ENCODE results near the gene RALGPS2. TPM values are rescaled to one million over a fixed set of nuclear protein-coding genes. Genes with fewer than 3 reads are reported as not detected.

The RALGPS2 gene
- total and polyA plus RNA-seq, 9 of the 15 experiments (the other 6 are each of a cell fraction or from before 2014, with no cell fraction given), result 0.28 to 6.5 (median 2.6) TPM

DNA sequence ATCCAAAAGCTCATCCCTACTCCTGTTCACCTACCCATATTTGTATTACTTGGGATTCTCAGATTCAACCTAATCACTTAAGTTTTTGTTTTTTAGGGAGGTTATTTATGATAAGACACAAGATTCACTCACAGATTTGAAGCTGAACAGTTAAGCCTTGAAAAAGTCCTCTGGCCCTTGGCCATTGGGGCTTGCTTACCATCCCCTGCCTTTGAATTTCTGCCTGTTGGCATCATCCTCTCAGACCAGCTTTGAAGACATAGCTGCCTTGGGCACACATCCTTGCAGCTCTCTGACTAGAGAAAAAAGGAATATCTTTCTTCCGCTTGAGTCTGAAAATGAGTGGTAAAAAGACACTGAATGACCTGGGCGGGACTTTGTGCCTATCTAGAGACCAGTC lies 41.8 kb upstream of the RALGPS2 start:
- H3K27ac ChIP-seq (ENCODE audit: extremely low read depth, low read depth, low read length), result no peak overlapping the region
- no peaks in the 10 kb centered on the region for H3K79me2 ChIP-seq (ENCODE audit: control insufficient read depth, insufficient read depth, low read length)
- H3K9me1 ChIP-seq (ENCODE audit: control insufficient read depth, insufficient read depth, low read length), result no peaks in the 10 kb centered on the region
- no peaks in the 10 kb centered on the region for H3K9me3 ChIP-seq (replicated peaks; ENCODE audit: control insufficient read depth, insufficient read depth, low read depth, low read length)
- H3K4me3 ChIP-seq, result no peak overlapping the region
- in situ Hi-C loops (cut with MboI) (no loop called here), intact Hi-C loops (cut with micrococcal nuclease) (no loop called here)
- ATAC-seq (no peak), DNase-seq (ENCODE audit: extremely low read depth in 1 of 4, low spot score in 3 of 4) (no peak), FAIRE-seq (no peak)
- TF ChIP-seq ZNF174 (CRISPR knock-in tag; IDR thresholded peaks at IDR 0.05) (no peak), RNF2 (IDR thresholded peaks at IDR 0.05) (no peak), EGR1 (conservative IDR thresholded peaks at IDR 0.05) (no peak), TFAM (CRISPR knock-in tag; conservative IDR thresholded peaks at IDR 0.05) (no peak), JUNB (CRISPR knock-in tag; conservative IDR thresholded peaks at IDR 0.05) (no peak)
- TF ChIP-seq, protein P1, sequence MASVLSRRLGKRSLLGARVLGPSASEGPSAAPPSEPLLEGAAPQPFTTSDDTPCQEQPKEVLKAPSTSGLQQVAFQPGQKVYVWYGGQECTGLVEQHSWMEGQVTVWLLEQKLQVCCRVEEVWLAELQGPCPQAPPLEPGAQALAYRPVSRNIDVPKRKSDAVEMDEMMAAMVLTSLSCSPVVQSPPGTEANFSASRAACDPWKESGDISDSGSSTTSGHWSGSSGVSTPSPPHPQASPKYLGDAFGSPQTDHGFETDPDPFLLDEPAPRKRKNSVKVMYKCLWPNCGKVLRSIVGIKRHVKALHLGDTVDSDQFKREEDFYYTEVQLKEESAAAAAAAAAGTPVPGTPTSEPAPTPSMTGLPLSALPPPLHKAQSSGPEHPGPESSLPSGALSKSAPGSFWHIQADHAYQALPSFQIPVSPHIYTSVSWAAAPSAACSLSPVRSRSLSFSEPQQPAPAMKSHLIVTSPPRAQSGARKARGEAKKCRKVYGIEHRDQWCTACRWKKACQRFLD (CRISPR knock-in tag; IDR thresholded peaks at IDR 0.05), result no peak
- no peak overlapping the region for H3K4me2 ChIP-seq (ENCODE audit: insufficient read depth, low read length)
- ChIA-PET POLR2A (interaction anchor here (0.5 kb wide), 1 partner anchor 90 kb away, joined by 3 read pairs; no protein-coding TSS in a partner anchor), CTCF (ENCODE audit: low intra/inter-chr PET ratio) (no interaction called here)
- H3K27me3 ChIP-seq (ENCODE audit: control insufficient read depth in 2 of 2, insufficient read depth in 2 of 2, low read length in 2 of 2), result no peaks in the 10 kb centered on the region; a peak in 1 of 5 replicates
- 0% methylated on average over 2 of the region's 2 CpGs for WGBS (ENCODE audit: insufficient coverage, low coverage, missing lambda C conversion rate)
- BruUV-seq (replicated peaks), result no TSS peak
- H2AFZ ChIP-seq (ENCODE audit: low read depth, low read length), result no peak overlapping the region
- no peaks in the 10 kb centered on the region for H3K4me1 ChIP-seq (replicated peaks in 1 of 2; ENCODE audit: control insufficient read depth in 2 of 2, insufficient read depth in 2 of 2, low read length in 2 of 2)
- no peaks in the 10 kb centered on the region for H3K36me3 ChIP-seq (ENCODE audit: control insufficient read depth, insufficient read depth, low read length)
- no peak overlapping the region for H3K9ac ChIP-seq (ENCODE audit: insufficient read depth in 1 of 2, low read depth in 2 of 2, low read length in 2 of 2)
- no peaks in the 10 kb centered on the region for H4K20me1 ChIP-seq (replicated peaks; ENCODE audit: control insufficient read depth, insufficient read depth, low read length)

- Histone ChIP-seq H3K36me3 (ENCODE audit: control insufficient read depth, insufficient read depth, low read length) (no peaks in the 10 kb centered on the region), H3K79me2 (ENCODE audit: control insufficient read depth, insufficient read depth, low read length) (no peaks in the 10 kb centered on the region), H3K27ac (ENCODE audit: extremely low read depth, low read depth, low read length) (no peak overlapping the region), H3K27me3 (ENCODE audit: control insufficient read depth in 2 of 2, insufficient read depth in 2 of 2, low read length in 2 of 2) (no peaks in the 10 kb centered on the region; a peak in 1 of 5 replicates), H4K20me1 (replicated peaks; ENCODE audit: control insufficient read depth, insufficient read depth, low read length) (no peaks in the 10 kb centered on the region), H3K4me1 (replicated peaks in 1 of 2; ENCODE audit: control insufficient read depth in 2 of 2, insufficient read depth in 2 of 2, low read length in 2 of 2) (no peaks in the 10 kb centered on the region), H2AFZ (ENCODE audit: low read depth, low read length) (no peak overlapping the region), H3K4me2 (ENCODE audit: insufficient read depth, low read length) (no peak overlapping the region), H3K9ac (ENCODE audit: insufficient read depth in 1 of 2, low read depth in 2 of 2, low read length in 2 of 2) (no peak overlapping the region), H3K4me3 (no peak overlapping the region), H3K9me3 (replicated peaks; ENCODE audit: control insufficient read depth, insufficient read depth, low read depth, low read length) (no peaks in the 10 kb centered on the region), H3K9me1 (ENCODE audit: control insufficient read depth, insufficient read depth, low read length) (no peaks in the 10 kb centered on the region)
- CTCF ChIA-PET (ENCODE audit: low intra/inter-chr PET ratio), result no interaction called here
- no TSS peak for BruUV-seq (replicated peaks)
- 0% methylated on average over 5 of the region's 5 CpGs for WGBS (ENCODE audit: insufficient coverage, low coverage, missing lambda C conversion rate)
- ATAC-seq (no peak), FAIRE-seq (no peak), DNase-seq (ENCODE audit: extremely low read depth in 1 of 4, low spot score in 3 of 4) (no peak)
- in situ Hi-C loops (cut with MboI), result no loop called here
- intact Hi-C loops (cut with micrococcal nuclease), result no loop called here
- POLR2A ChIA-PET, result no interaction called here
- TF ChIP-seq ZNF584 (CRISPR knock-in tag; IDR thresholded peaks at IDR 0.05; ENCODE audit: low read depth) (no peak), C11orf30 (IDR thresholded peaks at IDR 0.05; ENCODE audit: low read depth) (no peak), STAT5B (CRISPR knock-in tag; IDR thresholded peaks at IDR 0.05) (no peak), SNRNP70 (optimal IDR thresholded peaks at IDR 0.05; ENCODE audit: low read depth, low read length) (no peak), ZNF586 (CRISPR knock-in tag; conservative IDR thresholded peaks at IDR 0.05) (no peak)
- TF ChIP-seq, protein P2, sequence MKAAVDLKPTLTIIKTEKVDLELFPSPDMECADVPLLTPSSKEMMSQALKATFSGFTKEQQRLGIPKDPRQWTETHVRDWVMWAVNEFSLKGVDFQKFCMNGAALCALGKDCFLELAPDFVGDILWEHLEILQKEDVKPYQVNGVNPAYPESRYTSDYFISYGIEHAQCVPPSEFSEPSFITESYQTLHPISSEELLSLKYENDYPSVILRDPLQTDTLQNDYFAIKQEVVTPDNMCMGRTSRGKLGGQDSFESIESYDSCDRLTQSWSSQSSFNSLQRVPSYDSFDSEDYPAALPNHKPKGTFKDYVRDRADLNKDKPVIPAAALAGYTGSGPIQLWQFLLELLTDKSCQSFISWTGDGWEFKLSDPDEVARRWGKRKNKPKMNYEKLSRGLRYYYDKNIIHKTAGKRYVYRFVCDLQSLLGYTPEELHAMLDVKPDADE (conservative IDR thresholded peaks at IDR 0.05; ENCODE audit: control insufficient read depth, low read depth, low read length), result no peak
Observed at GRCh38 chr1:178684111-178684510, 40.9 kb upstream of the RALGPS2 start.
